ENCODE data around the gene RHOT2.

DNA sequence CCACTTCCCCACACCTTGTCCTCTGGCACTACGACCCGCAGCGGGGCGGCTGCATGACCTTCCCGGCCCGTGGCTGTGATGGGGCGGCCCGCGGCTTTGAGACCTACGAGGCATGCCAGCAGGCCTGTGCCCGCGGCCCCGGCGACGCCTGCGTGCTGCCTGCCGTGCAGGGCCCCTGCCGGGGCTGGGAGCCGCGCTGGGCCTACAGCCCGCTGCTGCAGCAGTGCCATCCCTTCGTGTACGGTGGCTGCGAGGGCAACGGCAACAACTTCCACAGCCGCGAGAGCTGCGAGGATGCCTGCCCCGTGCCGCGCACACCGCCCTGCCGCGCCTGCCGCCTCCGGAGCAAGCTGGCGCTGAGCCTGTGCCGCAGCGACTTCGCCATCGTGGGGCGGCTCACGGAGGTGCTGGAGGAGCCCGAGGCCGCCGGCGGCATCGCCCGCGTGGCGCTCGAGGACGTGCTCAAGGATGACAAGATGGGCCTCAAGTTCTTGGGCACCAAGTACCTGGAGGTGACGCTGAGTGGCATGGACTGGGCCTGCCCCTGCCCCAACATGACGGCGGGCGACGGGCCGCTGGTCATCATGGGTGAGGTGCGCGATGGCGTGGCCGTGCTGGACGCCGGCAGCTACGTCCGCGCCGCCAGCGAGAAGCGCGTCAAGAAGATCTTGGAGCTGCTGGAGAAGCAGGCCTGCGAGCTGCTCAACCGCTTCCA, 34.4 kb upstream of the RHOT2 start:
- TF ChIP-seq POLR2A (IDR thresholded peaks at IDR 0.05): no peak
- TF ChIP-seq, protein P1, sequence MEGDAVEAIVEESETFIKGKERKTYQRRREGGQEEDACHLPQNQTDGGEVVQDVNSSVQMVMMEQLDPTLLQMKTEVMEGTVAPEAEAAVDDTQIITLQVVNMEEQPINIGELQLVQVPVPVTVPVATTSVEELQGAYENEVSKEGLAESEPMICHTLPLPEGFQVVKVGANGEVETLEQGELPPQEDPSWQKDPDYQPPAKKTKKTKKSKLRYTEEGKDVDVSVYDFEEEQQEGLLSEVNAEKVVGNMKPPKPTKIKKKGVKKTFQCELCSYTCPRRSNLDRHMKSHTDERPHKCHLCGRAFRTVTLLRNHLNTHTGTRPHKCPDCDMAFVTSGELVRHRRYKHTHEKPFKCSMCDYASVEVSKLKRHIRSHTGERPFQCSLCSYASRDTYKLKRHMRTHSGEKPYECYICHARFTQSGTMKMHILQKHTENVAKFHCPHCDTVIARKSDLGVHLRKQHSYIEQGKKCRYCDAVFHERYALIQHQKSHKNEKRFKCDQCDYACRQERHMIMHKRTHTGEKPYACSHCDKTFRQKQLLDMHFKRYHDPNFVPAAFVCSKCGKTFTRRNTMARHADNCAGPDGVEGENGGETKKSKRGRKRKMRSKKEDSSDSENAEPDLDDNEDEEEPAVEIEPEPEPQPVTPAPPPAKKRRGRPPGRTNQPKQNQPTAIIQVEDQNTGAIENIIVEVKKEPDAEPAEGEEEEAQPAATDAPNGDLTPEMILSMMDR (IDR thresholded peaks at IDR 0.05): no peak

Data from testis (tissue), 2 donors.